ENCODE results near the gene INTS6L.

DNA sequence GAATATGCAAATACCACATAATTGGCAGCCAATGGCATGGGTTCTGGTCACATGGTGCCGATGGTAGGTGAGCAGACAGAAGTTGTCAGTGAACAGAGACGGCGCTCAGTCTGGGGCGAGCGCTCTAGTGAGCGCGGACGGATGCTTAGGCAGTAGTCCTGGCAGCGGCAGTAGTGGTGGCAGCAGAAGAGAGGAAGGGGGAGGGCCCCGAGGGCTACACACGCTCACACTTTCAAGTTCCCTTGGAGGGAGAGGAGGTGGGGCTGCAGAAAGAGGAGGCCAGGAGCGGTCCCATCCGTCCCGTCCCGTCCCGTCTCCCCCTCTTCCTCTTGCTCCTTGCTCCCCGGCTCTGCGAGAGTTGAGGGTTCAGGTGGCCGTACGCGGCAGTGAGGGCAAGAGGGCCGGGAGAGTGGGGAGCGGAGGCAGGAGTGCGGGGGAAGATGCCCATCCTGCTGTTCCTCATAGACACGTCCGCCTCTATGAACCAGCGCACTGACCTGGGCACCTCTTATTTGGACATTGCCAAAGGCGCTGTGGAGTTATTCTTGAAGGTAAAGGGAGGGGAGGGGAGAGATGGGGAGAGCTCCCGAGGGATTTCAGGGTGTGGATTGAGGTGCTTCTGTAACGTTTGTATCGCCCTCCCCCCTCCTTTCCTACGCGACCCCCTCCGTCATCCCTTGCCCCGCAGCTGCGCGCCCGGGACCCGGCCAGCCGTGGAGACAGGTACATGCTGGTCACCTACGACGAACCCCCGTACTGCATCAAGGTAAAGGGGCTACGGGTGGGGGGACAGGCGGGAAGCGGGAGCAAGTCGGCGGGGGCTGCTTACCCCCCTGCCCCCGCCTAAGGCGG, at the start of gene INTS6L:
- TF ChIP-seq, protein P1, sequence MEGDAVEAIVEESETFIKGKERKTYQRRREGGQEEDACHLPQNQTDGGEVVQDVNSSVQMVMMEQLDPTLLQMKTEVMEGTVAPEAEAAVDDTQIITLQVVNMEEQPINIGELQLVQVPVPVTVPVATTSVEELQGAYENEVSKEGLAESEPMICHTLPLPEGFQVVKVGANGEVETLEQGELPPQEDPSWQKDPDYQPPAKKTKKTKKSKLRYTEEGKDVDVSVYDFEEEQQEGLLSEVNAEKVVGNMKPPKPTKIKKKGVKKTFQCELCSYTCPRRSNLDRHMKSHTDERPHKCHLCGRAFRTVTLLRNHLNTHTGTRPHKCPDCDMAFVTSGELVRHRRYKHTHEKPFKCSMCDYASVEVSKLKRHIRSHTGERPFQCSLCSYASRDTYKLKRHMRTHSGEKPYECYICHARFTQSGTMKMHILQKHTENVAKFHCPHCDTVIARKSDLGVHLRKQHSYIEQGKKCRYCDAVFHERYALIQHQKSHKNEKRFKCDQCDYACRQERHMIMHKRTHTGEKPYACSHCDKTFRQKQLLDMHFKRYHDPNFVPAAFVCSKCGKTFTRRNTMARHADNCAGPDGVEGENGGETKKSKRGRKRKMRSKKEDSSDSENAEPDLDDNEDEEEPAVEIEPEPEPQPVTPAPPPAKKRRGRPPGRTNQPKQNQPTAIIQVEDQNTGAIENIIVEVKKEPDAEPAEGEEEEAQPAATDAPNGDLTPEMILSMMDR (IDR thresholded peaks at IDR 0.05; ENCODE audit: low read depth, low read length), result no peak
- TF ChIP-seq, protein P2, sequence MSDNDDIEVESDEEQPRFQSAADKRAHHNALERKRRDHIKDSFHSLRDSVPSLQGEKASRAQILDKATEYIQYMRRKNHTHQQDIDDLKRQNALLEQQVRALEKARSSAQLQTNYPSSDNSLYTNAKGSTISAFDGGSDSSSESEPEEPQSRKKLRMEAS (IDR thresholded peaks at IDR 0.05; ENCODE audit: low read depth, low read length), result peak; percentile 95

Data from NB4 (cell line).